Femur (tissue), 1 donor: Measurements from ENCODE around the gene SLC7A10.
"Not testable (repeated sequence)": the region's sequence is repeated elsewhere in the genome, so short reads cannot be mapped to it uniquely, and the experiment has no call there.

Experiments
- DNase-seq: peaks from one replicate; pipeline ENCODE4 v3.0.0-alpha.2; 2017

Gene SLC7A10

GRCh38 chr19:33236696-33237390 lies 11.2 kb upstream of the SLC7A10 start:
- DNase-seq: no peak

GRCh38 chr19:33235996-33236350 lies 10.3 kb upstream of the SLC7A10 start:
- no peak for DNase-seq

GRCh38 chr19:33235269-33235995 lies 9.8 kb upstream of the SLC7A10 start:
- peak; percentile 78 for DNase-seq

GRCh38 chr19:33234736-33235135 lies 9.1 kb upstream of the SLC7A10 start:
- DNase-seq: no peak

- no peak for DNase-seq
Observed at GRCh38 chr19:33234092-33234491, 8.4 kb upstream of the SLC7A10 start.

GRCh38 chr19:33233056-33233873 lies 7.6 kb upstream of the SLC7A10 start:
- no peak for DNase-seq

DNA sequence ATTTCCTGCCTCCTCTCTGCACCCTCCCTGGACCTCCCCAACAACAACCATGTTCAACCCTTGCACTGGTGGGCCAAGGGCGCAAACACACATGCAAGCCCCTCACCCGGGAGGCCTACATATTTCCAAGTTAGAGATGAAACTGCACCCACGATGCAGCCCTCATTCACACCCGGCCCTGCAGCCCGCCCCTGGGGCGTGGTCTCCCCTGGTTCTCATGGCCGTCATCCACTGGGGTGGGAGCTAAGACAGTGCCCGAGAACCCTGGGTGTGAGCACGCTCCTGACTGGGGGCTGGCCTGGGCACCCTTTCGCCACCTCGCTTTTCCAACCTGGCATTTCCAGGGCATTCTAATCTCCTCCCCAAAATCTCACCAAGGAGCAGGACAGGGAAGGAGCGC lies 7.0 kb upstream of the SLC7A10 start:
- DNase-seq: no peak

GRCh38 chr19:33231511-33231910 lies 5.9 kb upstream of the SLC7A10 start:
- no peak for DNase-seq

DNA sequence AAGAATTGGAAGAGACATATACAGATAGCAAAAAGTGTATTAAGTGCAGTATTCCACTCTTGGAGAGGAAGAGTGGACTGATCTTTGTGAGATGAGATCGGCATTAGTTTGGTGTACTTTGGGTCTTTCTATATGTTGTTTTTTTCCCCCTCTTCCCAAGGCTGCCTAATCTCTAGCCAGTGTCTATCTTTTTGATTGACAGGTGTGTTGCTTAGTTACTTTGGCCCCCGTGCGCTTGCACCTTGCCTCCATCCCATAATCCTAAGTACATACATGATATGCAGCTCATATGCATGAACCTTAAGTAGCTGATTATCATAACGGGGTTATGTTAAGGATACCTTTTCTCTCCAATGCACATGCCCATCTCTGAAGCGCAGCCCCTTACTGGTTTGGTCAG lies 4.3 kb upstream of the SLC7A10 start:
- no peak for DNase-seq

DNA sequence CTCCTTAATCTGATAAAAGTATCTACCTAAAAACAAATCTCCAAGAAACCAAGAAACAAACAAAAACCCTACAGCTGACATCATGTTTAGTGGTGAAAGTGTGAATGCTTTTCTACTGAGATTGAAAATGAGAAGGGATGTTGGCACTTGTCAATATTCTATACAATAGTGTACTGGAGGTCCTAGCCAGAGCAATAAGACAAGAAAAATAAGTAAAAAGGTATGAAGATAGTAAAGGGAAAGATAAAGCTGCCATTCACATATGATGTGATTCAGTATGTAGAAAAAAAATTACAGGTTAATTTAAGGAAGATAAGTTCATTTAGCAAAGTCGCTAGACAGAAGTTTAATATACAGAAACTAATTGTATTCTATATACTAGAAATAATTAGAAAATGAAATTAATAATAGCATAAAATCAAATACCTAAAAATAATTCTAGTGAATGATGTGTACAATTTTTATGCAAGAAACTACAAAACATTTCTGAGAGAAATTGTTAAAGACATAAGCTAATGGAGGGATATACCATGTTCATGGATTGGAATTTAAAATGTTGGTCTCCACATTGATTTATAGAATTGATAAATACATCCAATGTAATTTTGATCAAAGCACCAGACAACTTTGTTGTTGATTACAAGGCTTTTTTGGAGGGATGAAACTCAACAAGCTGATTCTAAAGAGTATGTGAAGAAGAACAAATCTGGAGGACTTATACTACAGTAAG lies 2.4 kb upstream of the SLC7A10 start:
- DNase-seq: no peak

GRCh38 chr19:33227242-33227650 lies 1.6 kb upstream of the SLC7A10 start:
- no peak for DNase-seq

DNA sequence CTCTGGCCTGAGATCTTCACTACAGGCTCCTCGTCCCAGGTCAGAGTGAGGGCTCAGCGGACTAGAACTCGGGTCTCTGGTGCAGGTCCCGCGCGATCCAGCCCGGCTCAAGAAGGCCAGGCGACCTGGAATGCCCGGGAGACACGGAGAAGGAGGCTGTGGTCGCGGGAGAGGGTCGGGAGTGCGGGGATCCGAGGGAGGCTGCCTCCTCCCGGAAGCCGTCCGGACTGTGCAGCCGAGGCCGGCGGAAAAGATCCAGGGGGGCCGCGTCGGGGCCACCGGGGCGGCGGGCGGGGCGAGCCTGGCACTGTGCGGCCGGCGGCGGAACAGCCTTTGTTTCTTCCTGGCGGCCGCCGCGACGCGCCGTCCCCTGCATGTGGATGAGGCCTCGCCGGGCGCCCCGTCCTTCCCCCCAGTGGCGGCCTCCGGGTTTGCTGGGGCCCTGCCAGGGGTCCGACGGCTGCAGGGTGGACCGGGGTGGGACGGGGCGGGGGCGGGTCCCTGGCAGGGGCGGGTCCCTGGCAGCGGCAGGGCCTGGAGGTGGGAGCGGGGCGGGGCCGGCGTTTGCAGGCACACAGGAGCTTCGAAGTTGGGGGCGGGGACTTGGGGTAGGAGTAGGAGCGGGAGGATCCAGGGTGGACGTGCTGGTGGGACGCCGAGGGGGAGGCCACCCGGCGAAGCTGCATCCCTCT lies 1.0 kb upstream of the SLC7A10 start:
- no peak for DNase-seq

DNA sequence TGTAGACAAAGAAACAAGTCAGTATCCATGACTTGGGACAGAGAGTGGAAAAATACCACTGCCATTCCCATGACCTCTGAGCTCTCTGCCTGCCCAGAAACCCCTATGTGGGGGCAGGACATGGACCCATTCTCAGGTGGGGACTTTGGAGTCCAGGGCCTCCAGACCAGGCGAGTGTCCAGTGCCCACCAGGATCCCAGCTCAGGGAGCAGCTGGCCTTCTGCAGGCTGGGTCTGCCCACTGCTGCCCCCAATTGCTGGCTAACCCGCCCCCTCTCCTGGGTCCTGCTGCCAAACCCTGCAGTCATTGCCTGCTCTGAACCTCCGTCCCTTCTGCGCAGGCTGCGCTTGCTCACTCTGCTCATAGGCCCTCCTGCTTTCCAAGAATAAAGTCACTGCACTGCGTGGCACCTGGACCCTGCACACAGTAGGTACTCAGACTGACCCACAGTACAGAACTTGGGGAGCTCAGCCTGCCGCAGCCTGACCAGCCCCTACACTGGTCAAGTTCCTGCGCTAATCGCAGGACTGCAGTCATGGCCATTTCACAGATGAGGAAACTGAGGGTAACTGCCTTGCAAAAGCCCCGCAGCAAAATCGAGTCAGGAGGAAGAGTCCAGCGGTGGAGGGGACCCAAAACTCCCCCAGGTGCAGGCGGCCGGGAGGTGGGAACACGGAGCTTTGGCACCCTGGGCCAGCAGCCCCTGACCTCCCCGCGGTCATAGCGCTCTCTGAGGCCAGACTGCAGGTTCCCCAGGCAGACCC lies 774 bp downstream of the SLC7A10 start:
- DNase-seq: no peak

DNA sequence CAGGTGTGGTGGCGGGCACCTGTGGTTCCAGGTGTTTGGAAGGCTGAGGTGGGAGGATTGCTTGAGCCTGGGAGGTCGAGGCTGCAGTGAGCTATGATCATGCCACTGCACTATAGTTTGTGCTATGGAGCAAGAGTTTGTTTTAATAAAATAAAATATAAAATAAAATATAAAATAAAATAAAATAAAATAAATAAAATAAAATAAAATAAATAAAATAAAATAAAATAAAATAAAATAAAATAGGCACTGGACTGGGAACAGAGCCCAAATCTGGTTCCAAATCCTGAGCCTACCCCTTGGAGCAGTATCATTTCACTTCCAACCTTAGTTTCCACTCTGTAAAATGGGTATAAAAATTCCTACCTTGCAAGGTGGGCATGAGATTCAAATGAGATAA lies 3.4 kb downstream of the SLC7A10 start:
- DNase-seq: not testable (repeated sequence)

DNA sequence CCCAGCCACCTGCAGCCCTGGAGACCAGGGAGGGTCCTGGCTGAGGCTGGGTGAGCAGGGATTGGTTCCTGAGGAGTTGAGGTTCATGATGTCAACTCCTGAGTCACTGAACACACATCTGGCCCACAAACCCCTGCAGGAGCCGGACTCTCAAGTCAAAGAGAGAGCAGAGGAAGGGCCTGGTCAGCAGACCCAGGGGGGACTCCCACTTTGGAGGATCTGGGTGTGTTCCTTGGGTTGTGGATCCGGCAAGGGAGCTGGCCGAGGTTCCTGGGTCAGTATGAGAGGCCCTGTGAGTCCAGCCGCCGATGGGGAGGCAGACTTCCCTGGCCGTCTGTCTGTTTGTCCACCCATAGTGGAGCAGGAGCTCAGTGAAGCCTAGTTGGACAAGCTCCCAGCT lies 4.0 kb downstream of the SLC7A10 start:
- DNase-seq: no peak

DNA sequence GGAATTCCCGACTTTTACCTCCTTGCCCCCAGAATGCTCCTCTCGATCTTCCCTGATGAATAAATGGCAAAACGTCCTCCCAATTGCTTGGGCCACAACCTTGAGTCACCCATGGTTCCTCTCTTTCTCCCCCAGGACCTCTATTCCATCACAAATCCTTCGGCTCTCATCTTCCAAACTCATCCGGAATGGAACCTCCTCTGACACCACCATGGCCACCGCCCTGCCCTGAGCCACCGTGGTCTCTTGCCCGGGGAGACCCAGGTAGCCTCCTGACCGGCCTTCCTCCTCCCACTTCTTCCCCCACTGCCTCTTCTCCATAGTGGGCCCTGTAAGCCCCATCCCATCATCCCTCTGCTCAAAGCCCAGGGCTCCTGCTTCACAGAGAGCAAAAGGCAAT lies 4.9 kb downstream of the SLC7A10 start:
- DNase-seq: no peak

- no peak for DNase-seq
Observed at GRCh38 chr19:33220115-33220514, 5.5 kb downstream of the SLC7A10 start.

DNA sequence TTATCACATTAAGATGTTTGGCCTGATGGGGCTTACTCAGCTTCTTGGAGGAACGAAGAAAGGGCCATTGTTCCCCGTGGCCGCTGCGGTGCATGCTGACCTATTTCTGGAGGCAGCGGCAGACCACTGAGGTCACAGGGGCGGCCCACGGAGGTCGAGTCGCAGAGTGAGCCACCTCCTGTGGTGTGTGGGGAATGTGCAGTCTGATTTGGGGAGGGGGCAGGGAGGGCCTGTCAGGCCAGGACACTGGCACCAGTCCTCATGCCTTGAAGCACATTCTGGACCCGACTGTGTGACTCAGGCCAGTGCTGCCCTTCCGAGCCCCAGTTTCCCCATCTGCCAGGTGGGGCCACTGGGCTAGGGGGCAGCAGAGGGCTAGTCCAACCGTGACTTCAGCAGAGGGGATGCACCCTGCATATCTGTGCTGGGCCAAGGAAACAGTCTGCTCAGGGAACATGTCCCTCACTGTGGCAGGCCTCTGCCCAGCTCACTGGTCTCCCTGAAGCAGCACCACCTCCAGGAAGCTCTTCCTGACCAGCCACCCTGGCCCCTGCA lies 6.3 kb downstream of the SLC7A10 start:
- no peak for DNase-seq

- DNase-seq: no peak
Observed at GRCh38 chr19:33217881-33218280, 7.8 kb downstream of the SLC7A10 start.

- no peak for DNase-seq
Observed at GRCh38 chr19:33216198-33216830, 9.3 kb downstream of the SLC7A10 start.
